NCI-H2227 (cell line): ENCODE results near the gene TBC1D8B.

Experiments
- DNase-seq: peaks from one replicate; lab custom pipeline; 2025; ENCODE audit not compliant: unreplicated experiment; lab: John Stamatoyannopoulos, UW

The TBC1D8B gene

GRCh38 chrX:106897259-106897658 is 94.8 kb downstream of the TBC1D8B start:
- no peak for DNase-seq

GRCh38 chrX:106898462-106898861 is 96.0 kb downstream of the TBC1D8B start:
- DNase-seq, result no peak

- no peak for DNase-seq
Measured at GRCh38 chrX:106899276-106899675, 96.8 kb downstream of the TBC1D8B start.

GRCh38 chrX:106899841-106900240 is 97.4 kb downstream of the TBC1D8B start:
- no peak for DNase-seq

GRCh38 chrX:106901341-106901740 is 98.9 kb downstream of the TBC1D8B start:
- no peak for DNase-seq

- DNase-seq, result no peak
Measured at GRCh38 chrX:106901781-106902219, 99.3 kb downstream of the TBC1D8B start.

GRCh38 chrX:106902684-106903083 is 100.2 kb downstream of the TBC1D8B start:
- no peak for DNase-seq

- no peak for DNase-seq
Measured at GRCh38 chrX:106903291-106903824, 100.9 kb downstream of the TBC1D8B start, which contains the start of gene RIPPLY1. Gene RIPPLY1 (minus strand): TSS chrX:106903341. CDS start chrX:106903287, 54 bp downstream.

GRCh38 chrX:106903856-106904528 is 101.5 kb downstream of the TBC1D8B start:
- DNase-seq, result no peak

- DNase-seq, result no peak
Measured at GRCh38 chrX:106905064-106905708, 102.7 kb downstream of the TBC1D8B start.

GRCh38 chrX:106906361-106906760 is 103.9 kb downstream of the TBC1D8B start:
- DNase-seq, result no peak

GRCh38 chrX:106912864-106913263 is 110.4 kb downstream of the TBC1D8B start:
- no peak for DNase-seq

- DNase-seq, result no peak
Measured at GRCh38 chrX:106917830-106918500, 115.5 kb downstream of the TBC1D8B start.

- DNase-seq, result no peak
Measured at GRCh38 chrX:106919932-106920452, 117.5 kb downstream of the TBC1D8B start, which contains the start of gene CLDN2. Gene CLDN2 (plus strand): TSS chrX:106920402. CDS start chrX:106928229, 7,827 bp downstream.

GRCh38 chrX:106921637-106922036 is 119.2 kb downstream of the TBC1D8B start:
- DNase-seq, result no peak
